Fibroblast of lung (primary cell): ENCODE measurements around the gene RNPEPL1. TPM values are rescaled to one million over a fixed set of nuclear protein-coding genes. Genes with fewer than 3 reads are reported as not detected.

ENCODE experiments used
- DNase-seq, 2 donors: peaks; one replicate each; pipeline versions ENCODE4 v3.0.0 to v3.0.0-alpha.2; 2010; ENCODE audit warnings: low read depth in 2 of 2
- H2AFZ ChIP-seq: 2 replicates; pipeline ENCODE4 v1.5.1; 2012; ENCODE audit warnings: low read length, control low read depth, inconsistent platforms
- H3K27ac ChIP-seq: 2 replicates; pipeline ENCODE4 v1.5.1; 2011; ENCODE audit warnings: low read length, control low read depth; ENCODE audit not compliant: insufficient read depth
- H3K27me3 ChIP-seq: 2 replicates; pipeline ENCODE4 v1.5.1; 2011; ENCODE audit warnings: mild to moderate bottlenecking, low read length; ENCODE audit not compliant: control insufficient read depth, insufficient read depth
- H3K36me3 ChIP-seq: 2 replicates; pipeline ENCODE4 v1.5.1; 2011; ENCODE audit warnings: low read length; ENCODE audit not compliant: control insufficient read depth, insufficient read depth
- H3K4me1 ChIP-seq: 2 replicates; pipeline ENCODE4 v1.5.1; 2011; ENCODE audit warnings: low read length; ENCODE audit not compliant: control insufficient read depth, insufficient read depth; ENCODE audit errors: extremely low read depth
- H3K4me2 ChIP-seq: 2 replicates; pipeline ENCODE4 v1.5.1; 2011; ENCODE audit warnings: low read length, control low read depth; ENCODE audit not compliant: insufficient read depth; ENCODE audit errors: extremely low read depth
- H3K4me3 ChIP-seq, 4 experiments: fragments of 200-600 bp in 1 of 4; sonication (generic) in 1 of 4; replicated peaks in 1 of 4; 2 replicates each; pipeline ENCODE4 v1.5.1; 2011 to 2016; ENCODE audit warnings: low read length in 4 of 4, low read depth in 3 of 4, mild to moderate bottlenecking in 3 of 4, control low read depth in 2 of 4, inconsistent platforms in 1 of 4, mixed read lengths in 1 of 4; ENCODE audit not compliant: insufficient read depth in 1 of 4; ENCODE audit errors: control extremely low read depth in 1 of 4
- H3K79me2 ChIP-seq: 2 replicates; pipeline ENCODE4 v1.5.1; 2012; ENCODE audit warnings: mild to moderate bottlenecking, low read length, inconsistent platforms; ENCODE audit not compliant: control insufficient read depth, insufficient read depth
- H3K9ac ChIP-seq: 2 replicates; pipeline ENCODE4 v1.5.1; 2011; ENCODE audit warnings: mild to moderate bottlenecking, low read length, control low read depth; ENCODE audit not compliant: insufficient read depth
- H3K9me3 ChIP-seq: 2 replicates; pipeline ENCODE4 v1.5.1; 2012; ENCODE audit warnings: low read depth, low read length; ENCODE audit not compliant: control insufficient read depth, insufficient read depth
- H4K20me1 ChIP-seq: 2 replicates; pipeline ENCODE4 v1.5.1; 2011; ENCODE audit warnings: low read length; ENCODE audit not compliant: control insufficient read depth, insufficient read depth; ENCODE audit errors: extremely low read depth
- EZH2 ChIP-seq: IDR thresholded peaks from 2 replicates; pipeline ENCODE4 v1.5.1; 2012; ENCODE audit warnings: low read length, control low read depth, mild to moderate bottlenecking; ENCODE audit errors: missing control alignments
- polyA plus RNA-seq, 2 donors: library from polyadenylated mRNA; depleted of rRNA in 1 of 2; stranded (reverse) in 1 of 2; unstranded in 1 of 2; fragments of >200 nt; gene quantifications; 2 replicates each; pipeline ENCODE4 v1.2.1, GENCODE V29; 2011 to 2012; ENCODE audit warnings: missing spikeins in 1 of 2
- total RNA-seq: library from RNA; depleted of rRNA; stranded (reverse); fragments of >200 nt; gene quantifications from 2 replicates; pipeline ENCODE4 v1.2.1, GENCODE V29; 2014
- TF ChIP-seq, protein P1 (sequence below), 2 donors: IDR thresholded peaks in 1 of 2; conservative IDR thresholded peaks in 1 of 2; 1 replicate in 1 of 2; 2 replicates in 1 of 2; pipeline ENCODE4 v1.5.1; 2011 to 2012; ENCODE audit warnings: low read length in 2 of 2, control low read depth in 1 of 2, inconsistent platforms in 1 of 2, low read depth in 1 of 2, mild to moderate bottlenecking in 1 of 2

The RNPEPL1 gene
- total and polyA plus RNA-seq, 2 donors (not counting 1 experiment from before 2014, with no cell fraction given): 7.9 to 20.6 TPM

GRCh38 chr2:240539906-240540305 lies 28.4 kb upstream of the RNPEPL1 start:
- H3K27me3 ChIP-seq: no peaks in the 10 kb centered on the region
- H3K4me1 ChIP-seq: no peaks in the 10 kb centered on the region
- H4K20me1 ChIP-seq: no peaks in the 10 kb centered on the region
- H3K36me3 ChIP-seq: no peaks in the 10 kb centered on the region
- no peak overlapping the region for H2AFZ ChIP-seq
- no peak overlapping the region for H3K27ac ChIP-seq
- no peaks in the 10 kb centered on the region for H3K9me3 ChIP-seq
- no peak for DNase-seq
- no peak overlapping the region for H3K9ac ChIP-seq
- no peak overlapping the region for H3K4me2 ChIP-seq
- no peak overlapping the region for H3K4me3 ChIP-seq
- H3K79me2 ChIP-seq: no peaks in the 10 kb centered on the region
- TF ChIP-seq, protein P1, sequence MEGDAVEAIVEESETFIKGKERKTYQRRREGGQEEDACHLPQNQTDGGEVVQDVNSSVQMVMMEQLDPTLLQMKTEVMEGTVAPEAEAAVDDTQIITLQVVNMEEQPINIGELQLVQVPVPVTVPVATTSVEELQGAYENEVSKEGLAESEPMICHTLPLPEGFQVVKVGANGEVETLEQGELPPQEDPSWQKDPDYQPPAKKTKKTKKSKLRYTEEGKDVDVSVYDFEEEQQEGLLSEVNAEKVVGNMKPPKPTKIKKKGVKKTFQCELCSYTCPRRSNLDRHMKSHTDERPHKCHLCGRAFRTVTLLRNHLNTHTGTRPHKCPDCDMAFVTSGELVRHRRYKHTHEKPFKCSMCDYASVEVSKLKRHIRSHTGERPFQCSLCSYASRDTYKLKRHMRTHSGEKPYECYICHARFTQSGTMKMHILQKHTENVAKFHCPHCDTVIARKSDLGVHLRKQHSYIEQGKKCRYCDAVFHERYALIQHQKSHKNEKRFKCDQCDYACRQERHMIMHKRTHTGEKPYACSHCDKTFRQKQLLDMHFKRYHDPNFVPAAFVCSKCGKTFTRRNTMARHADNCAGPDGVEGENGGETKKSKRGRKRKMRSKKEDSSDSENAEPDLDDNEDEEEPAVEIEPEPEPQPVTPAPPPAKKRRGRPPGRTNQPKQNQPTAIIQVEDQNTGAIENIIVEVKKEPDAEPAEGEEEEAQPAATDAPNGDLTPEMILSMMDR (conservative IDR thresholded peaks at IDR 0.05 in 1 of 2, IDR thresholded peaks at IDR 0.05 in 1 of 2; ENCODE audit: low read depth in 1 of 2, low read length in 2 of 2): no peak
- TF ChIP-seq EZH2: no peak

DNA sequence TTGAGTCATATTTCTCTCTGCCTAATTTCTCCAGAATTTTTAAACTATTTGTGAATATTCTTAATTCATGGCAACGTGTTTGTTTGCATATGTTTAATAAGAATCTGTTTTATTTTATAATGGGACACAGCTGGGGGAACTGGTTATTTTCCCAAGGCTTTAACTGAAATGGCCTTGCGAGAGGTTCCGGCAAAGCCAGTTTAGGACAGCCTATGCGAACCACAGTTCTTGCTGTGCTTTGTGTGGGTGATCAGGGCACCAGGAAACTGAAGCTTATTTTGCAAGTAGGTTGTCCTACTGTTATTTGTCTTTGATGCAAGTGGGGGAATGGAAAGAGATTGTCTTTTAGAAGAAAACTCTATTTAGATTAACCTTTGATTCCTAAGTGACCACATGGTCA lies 17.0 kb upstream of the RNPEPL1 start:
- Histone ChIP-seq H3K9me3 (no peaks in the 10 kb centered on the region), H3K27ac (no peak overlapping the region), H2AFZ (no peak overlapping the region), H3K36me3 (no peaks in the 10 kb centered on the region), H3K4me2 (no peak overlapping the region), H3K9ac (no peak overlapping the region), H3K27me3 (no peaks in the 10 kb centered on the region), H3K79me2 (no peaks in the 10 kb centered on the region), H3K4me1 (no peaks in the 10 kb centered on the region), H3K4me3 (no peak overlapping the region), H4K20me1 (no peaks in the 10 kb centered on the region)
- TF ChIP-seq, protein P1 (conservative IDR thresholded peaks at IDR 0.05 in 1 of 2, IDR thresholded peaks at IDR 0.05 in 1 of 2; ENCODE audit: low read depth in 1 of 2, low read length in 2 of 2): no peak
- TF ChIP-seq EZH2: no peak
- no peak for DNase-seq

- H3K4me1 ChIP-seq: no peaks in the 10 kb centered on the region
- H3K9ac ChIP-seq: no peak overlapping the region
- no peak for DNase-seq
- no peaks in the 10 kb centered on the region for H3K9me3 ChIP-seq
- H3K27me3 ChIP-seq: no peaks in the 10 kb centered on the region
- no peak overlapping the region for H3K27ac ChIP-seq
- no peak overlapping the region for H3K4me3 ChIP-seq
- no peaks in the 10 kb centered on the region for H3K36me3 ChIP-seq
- no peak overlapping the region for H2AFZ ChIP-seq
- no peak overlapping the region for H3K4me2 ChIP-seq
- TF ChIP-seq, protein P1 (conservative IDR thresholded peaks at IDR 0.05 in 1 of 2, IDR thresholded peaks at IDR 0.05 in 1 of 2; ENCODE audit: low read depth in 1 of 2, low read length in 2 of 2): no peak
- no peak for TF ChIP-seq EZH2
- H4K20me1 ChIP-seq: no peaks in the 10 kb centered on the region
- no peaks in the 10 kb centered on the region for H3K79me2 ChIP-seq
Measured at GRCh38 chr2:240551811-240552210, 16.5 kb upstream of the RNPEPL1 start.
